C4-2B (cell line): ENCODE data around the gene SPA17.

Experiments used
- CTCF ChIP-seq: fragments of 450-650 bp; conservative IDR thresholded peaks from 2 replicates; pipeline ENCODE4 v1.5.1; 2017; ENCODE audit warnings: mild to moderate bottlenecking
- ZFX ChIP-seq: fragments of 450-650 bp; IDR thresholded peaks from 2 replicates; pipeline ENCODE4 v1.6.1; 2017

GRCh38 chr11:124717421-124717785, 43.7 kb downstream of the SPA17 start:
- TF ChIP-seq CTCF (no peak), ZFX (no peak)
